Thyroid gland (tissue), 4 donors: ENCODE measurements around the gene BEAN1. TPM values are rescaled to one million over a fixed set of nuclear protein-coding genes. Genes with fewer than 3 reads are reported as not detected.

ENCODE experiments used
- DNase-seq, 2 donors: peaks; one replicate each; pipeline ENCODE4 v3.0.0-alpha.2; 2019
- H3K27ac ChIP-seq, 3 donors: fragments of 200-600 bp; sonication (generic); 1 replicate in 2 of 3; 2 replicates in 1 of 3; pipeline ENCODE4 v1.5.1; 2016 to 2019; ENCODE audit warnings: mild to moderate bottlenecking in 1 of 3, moderate library complexity in 1 of 3
- H3K27me3 ChIP-seq: fragments of 200-600 bp; sonication (generic); one replicate; pipeline ENCODE4 v1.5.1; 2019
- H3K36me3 ChIP-seq, 2 donors: fragments of 200-600 bp; sonication (generic); one replicate each; pipeline ENCODE4 v1.5.1; 2016 to 2019
- H3K4me1 ChIP-seq, 2 donors: fragments of 200-600 bp; sonication (generic); one replicate each; pipeline ENCODE4 v1.5.1; 2017 to 2019
- H3K4me3 ChIP-seq, 3 donors: fragments of 200-600 bp; sonication (generic); replicated peaks in 1 of 3; 1 replicate in 2 of 3; 2 replicates in 1 of 3; pipeline ENCODE4 v1.5.1; 2016; ENCODE audit warnings: mild to moderate bottlenecking in 1 of 3
- H3K9me3 ChIP-seq: fragments of 200-600 bp; sonication (generic); one replicate; pipeline ENCODE4 v1.5.1; 2017
- POLR2A ChIP-seq, 2 donors: fragments of 450-650 bp; IDR thresholded peaks; one replicate each; pipeline ENCODE4 v1.6.1; 2017; ENCODE audit warnings: antibody characterized with exemption in 2 of 2, mild to moderate bottlenecking in 2 of 2, moderate library complexity in 1 of 2
- WGBS, 2 donors: methylation state at CpG; one replicate each; pipeline ENCODE4 v1.1.5; 2017; 5-methylcytosine and 5-hydroxymethylcytosine counted together
- intact Hi-C: fragments of 100-400 bp; cut with DNase I; formaldehyde crosslinking; loops from one replicate; pipeline ENCODE4 v1.15.1; 2023
- total RNA-seq, 4 donors: library from RNA; depleted of rRNA; stranded (reverse); fragments of >200 nt; gene quantifications; one replicate each; pipeline ENCODE4 v1.2.3, GENCODE V29; 2016
- TF ChIP-seq, protein P1 (sequence below), 6 experiments: fragments of 200-600 bp in 3 of 6; fragments of 450-650 bp in 3 of 6; sonication (generic) in 3 of 6; IDR thresholded peaks; one replicate each; pipeline ENCODE4 v1.5.1; 2016 to 2019; ENCODE audit warnings: antibody characterized with exemption in 6 of 6, mild to moderate bottlenecking in 2 of 6, inconsistent platforms in 1 of 6, moderate library complexity in 1 of 6

BEAN1 gene
- total RNA-seq, 4 donors from 2014 or later: 0.38 to 0.54 TPM; not detected in 2

DNA sequence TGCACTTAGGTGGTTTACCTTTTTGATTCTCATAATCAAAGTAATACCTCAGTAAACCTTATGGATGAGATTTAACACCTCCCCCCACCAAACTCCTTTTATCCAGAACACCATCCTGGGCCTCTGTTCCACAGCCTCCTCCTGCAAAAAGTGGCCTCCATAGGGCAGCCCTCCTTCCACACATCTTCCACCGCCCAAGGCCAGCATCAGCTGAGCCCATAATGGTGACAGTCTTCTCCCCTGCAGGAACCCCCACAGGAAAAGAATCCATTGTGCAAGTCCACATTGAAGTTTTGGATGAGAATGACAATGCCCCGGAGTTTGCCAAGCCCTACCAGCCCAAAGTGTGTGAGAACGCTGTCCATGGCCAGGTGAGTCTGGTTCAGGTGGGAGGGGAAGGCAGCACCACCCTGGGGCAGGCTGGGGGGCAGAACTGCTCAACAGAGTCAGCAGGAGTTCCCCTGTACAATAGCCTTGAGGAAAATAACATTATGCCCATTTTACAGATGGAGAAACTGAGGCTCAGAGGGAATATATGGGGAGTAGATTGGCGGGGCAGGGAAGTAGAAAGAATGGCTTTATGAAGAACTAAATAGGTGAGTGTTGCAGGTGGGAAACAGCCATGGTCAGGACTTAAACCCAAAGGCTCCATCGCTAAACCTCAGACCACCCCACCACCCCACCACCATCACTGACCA, 29.2 kb upstream of the BEAN1 start:
- no peaks in the 10 kb centered on the region for H3K27me3 ChIP-seq
- H3K9me3 ChIP-seq: no peaks in the 10 kb centered on the region
- TF ChIP-seq POLR2A (IDR thresholded peaks at IDR 0.05): no peak
- TF ChIP-seq, protein P1, sequence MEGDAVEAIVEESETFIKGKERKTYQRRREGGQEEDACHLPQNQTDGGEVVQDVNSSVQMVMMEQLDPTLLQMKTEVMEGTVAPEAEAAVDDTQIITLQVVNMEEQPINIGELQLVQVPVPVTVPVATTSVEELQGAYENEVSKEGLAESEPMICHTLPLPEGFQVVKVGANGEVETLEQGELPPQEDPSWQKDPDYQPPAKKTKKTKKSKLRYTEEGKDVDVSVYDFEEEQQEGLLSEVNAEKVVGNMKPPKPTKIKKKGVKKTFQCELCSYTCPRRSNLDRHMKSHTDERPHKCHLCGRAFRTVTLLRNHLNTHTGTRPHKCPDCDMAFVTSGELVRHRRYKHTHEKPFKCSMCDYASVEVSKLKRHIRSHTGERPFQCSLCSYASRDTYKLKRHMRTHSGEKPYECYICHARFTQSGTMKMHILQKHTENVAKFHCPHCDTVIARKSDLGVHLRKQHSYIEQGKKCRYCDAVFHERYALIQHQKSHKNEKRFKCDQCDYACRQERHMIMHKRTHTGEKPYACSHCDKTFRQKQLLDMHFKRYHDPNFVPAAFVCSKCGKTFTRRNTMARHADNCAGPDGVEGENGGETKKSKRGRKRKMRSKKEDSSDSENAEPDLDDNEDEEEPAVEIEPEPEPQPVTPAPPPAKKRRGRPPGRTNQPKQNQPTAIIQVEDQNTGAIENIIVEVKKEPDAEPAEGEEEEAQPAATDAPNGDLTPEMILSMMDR (IDR thresholded peaks at IDR 0.05): no peak
- H3K36me3 ChIP-seq: peaks cover 0 to 13% of the 10 kb centered on the region in 2 donors
- H3K4me1 ChIP-seq: no peaks in the 10 kb centered on the region
- no peak overlapping the region for H3K4me3 ChIP-seq
- DNase-seq: no peak
- intact Hi-C loops: no loop called here
- 93% methylated on average over 5 of the region's 5 CpGs for WGBS, 2 donors
- no peak overlapping the region for H3K27ac ChIP-seq

DNA sequence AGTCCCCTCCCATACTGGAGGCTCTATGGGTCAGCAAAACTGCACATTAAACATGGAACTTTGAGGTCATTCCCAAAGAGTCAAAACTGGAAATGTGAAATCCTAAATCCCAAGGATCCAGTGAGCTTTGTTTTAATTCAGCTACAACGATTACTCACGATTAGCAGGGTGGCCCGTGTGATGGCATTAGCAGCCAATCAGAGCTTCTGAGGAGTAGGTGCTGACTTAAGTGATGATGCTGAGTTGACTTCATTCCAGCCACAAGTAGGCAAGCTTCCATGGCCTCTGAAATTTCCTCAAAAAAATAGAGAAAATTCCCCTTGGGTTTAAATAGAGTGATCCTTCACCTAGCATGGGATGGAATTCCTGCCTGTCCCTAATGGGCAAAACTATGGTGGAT, 28.1 kb upstream of the BEAN1 start:
- intact Hi-C loops: no loop called here
- Histone ChIP-seq H3K27me3 (no peaks in the 10 kb centered on the region), H3K4me3 (no peak overlapping the region), H3K36me3 (peaks cover 0 to 10% of the 10 kb centered on the region in 2 donors), H3K4me1 (peaks cover 0 to 6% of the 10 kb centered on the region in 2 donors), H3K9me3 (no peaks in the 10 kb centered on the region), H3K27ac (no peak overlapping the region)
- no peak for TF ChIP-seq POLR2A (IDR thresholded peaks at IDR 0.05)
- TF ChIP-seq, protein P1 (IDR thresholded peaks at IDR 0.05): no peak
- 87 to 94% methylated on average over 3 of the region's 3 CpGs for WGBS, 2 donors
- DNase-seq: no peak

DNA sequence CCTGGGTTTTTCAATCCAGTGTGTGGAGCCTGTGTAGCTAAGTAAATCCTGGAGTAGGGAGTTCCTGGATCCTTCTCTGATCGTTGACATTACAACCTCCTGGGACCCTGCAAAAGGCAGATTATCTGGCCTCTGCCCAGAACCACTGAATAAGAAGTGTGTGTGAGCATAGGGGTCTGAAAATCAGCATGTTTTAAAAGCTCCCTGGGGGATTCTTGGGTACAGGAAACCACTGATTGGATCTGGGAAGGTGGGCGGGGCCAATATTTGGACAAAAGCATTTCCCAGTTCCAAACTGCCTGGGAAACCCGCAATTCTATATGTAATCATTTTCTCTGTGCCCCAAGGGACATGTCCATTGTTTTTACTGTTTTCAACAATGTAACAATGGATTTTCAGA, 27.2 kb upstream of the BEAN1 start:
- Histone ChIP-seq H3K4me1 (peaks cover 0 to 7% of the 10 kb centered on the region in 2 donors), H3K27ac (no peak overlapping the region), H3K4me3 (no peak overlapping the region), H3K9me3 (no peaks in the 10 kb centered on the region), H3K27me3 (no peaks in the 10 kb centered on the region), H3K36me3 (peaks cover 0 to 10% of the 10 kb centered on the region in 2 donors)
- intact Hi-C loops: no loop called here
- no peak for DNase-seq
- TF ChIP-seq, protein P1 (IDR thresholded peaks at IDR 0.05): no peak
- TF ChIP-seq POLR2A (IDR thresholded peaks at IDR 0.05): no peak
- WGBS, 2 donors: 56 to 59% methylated on average over 3 of the region's 3 CpGs

DNA sequence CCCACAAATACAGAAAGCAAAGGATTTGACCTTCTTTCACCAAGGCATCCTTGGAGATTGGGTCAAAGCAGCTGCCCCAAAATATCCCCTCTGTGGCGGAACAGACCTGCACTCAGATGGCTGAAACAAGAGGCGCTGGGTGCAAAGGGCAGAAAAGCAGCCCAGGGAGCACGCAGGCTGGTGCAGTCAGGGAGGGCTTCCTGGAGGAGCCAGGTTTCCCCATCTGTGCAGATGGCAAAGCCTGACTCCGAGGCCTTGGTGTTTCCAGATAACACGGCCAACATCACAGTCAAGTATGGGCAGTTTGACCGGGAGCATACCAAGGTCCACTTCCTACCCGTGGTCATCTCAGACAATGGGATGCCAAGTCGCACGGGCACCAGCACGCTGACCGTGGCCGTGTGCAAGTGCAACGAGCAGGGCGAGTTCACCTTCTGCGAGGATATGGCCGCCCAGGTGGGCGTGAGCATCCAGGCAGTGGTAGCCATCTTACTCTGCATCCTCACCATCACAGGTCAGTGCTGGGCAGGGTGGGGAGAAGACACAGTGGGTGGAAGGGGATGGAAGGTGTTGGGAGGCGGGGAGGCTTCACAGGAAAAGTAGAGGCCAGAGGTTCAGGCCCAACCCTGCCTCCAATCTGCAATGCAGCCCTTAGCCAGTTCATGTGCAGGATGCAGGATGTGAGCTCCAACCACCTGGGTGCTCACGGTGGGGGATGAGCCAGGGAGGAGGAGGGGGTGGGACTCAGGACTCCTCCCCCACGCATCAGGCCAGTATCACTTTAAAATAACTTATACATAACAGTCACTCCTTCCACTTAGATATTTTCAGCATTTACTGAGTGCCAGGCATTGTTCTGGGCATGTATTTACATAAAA, 26.4 kb upstream of the BEAN1 start:
- H3K36me3 ChIP-seq: peaks cover 0 to 9% of the 10 kb centered on the region in 2 donors
- TF ChIP-seq POLR2A (IDR thresholded peaks at IDR 0.05): no peak
- TF ChIP-seq, protein P1 (IDR thresholded peaks at IDR 0.05): no peak
- no peaks in the 10 kb centered on the region for H3K9me3 ChIP-seq
- H3K4me3 ChIP-seq: no peak overlapping the region
- H3K4me1 ChIP-seq: peaks cover 0 to 7% of the 10 kb centered on the region in 2 donors
- H3K27me3 ChIP-seq: no peaks in the 10 kb centered on the region
- intact Hi-C loops: no loop called here
- WGBS, 2 donors: 89 to 91% methylated on average over 18 to 20 of the region's 20 CpGs
- no peak overlapping the region for H3K27ac ChIP-seq
- no peak for DNase-seq

DNA sequence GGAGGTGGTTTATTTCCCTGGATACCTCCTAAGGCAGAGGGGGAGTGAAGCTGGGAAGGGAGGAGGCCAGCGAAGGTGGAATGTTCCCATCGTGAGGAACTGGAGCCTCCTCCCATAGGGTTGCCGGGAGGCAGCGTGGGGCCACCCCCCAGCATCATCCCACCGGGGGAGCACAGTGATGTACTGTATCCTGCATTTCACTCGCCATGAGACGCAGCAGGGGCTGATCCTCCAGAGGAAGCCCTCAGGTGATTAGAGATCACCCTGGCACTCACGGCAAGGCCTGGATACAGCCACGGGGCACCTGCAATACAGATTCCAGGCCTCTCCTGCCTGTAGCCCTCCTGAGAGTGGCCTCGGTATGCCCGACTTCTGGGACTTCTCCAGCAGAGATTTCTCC, 25.5 kb upstream of the BEAN1 start:
- no peak for DNase-seq
- peaks cover 0 to 6% of the 10 kb centered on the region in 2 donors for H3K36me3 ChIP-seq
- H3K27ac ChIP-seq: no peak overlapping the region
- 81 to 89% methylated on average over 8 to 11 of the region's 11 CpGs for WGBS, 2 donors
- intact Hi-C loops: no loop called here
- no peaks in the 10 kb centered on the region for H3K27me3 ChIP-seq
- H3K9me3 ChIP-seq: no peaks in the 10 kb centered on the region
- no peak overlapping the region for H3K4me3 ChIP-seq
- TF ChIP-seq, protein P1 (IDR thresholded peaks at IDR 0.05): no peak
- TF ChIP-seq POLR2A (IDR thresholded peaks at IDR 0.05): no peak
- H3K4me1 ChIP-seq: peaks cover 0 to 7% of the 10 kb centered on the region in 2 donors
